Thymus (tissue), 11 donors: ENCODE results near the gene PDZD2. TPM values are rescaled to one million over a fixed set of nuclear protein-coding genes. Genes with fewer than 3 reads are reported as not detected.

ENCODE experiments used
- DNase-seq, 9 donors: peaks; one replicate each; pipeline ENCODE4 v3.0.0-alpha.2; 2013; ENCODE audit warnings: low spot score in 9 of 9, low read depth in 6 of 9, missing footprints in 1 of 9
- H3K27ac ChIP-seq, 2 donors: one replicate each; pipeline ENCODE4 v1.5.1; 2013; ENCODE audit warnings: control low read depth in 1 of 2, low read depth in 1 of 2, low read length in 1 of 2, mild to moderate bottlenecking in 1 of 2, moderate library complexity in 1 of 2
- H3K27me3 ChIP-seq, 2 donors: one replicate each; pipeline ENCODE4 v1.5.1; 2013; ENCODE audit warnings: low read length in 1 of 2; ENCODE audit not compliant: control insufficient read depth in 2 of 2, insufficient read depth in 1 of 2
- H3K36me3 ChIP-seq, 2 donors: one replicate each; pipeline ENCODE4 v1.5.1; 2013; ENCODE audit warnings: low read length in 1 of 2, mild to moderate bottlenecking in 1 of 2, moderate library complexity in 1 of 2; ENCODE audit not compliant: control insufficient read depth in 2 of 2, insufficient read depth in 2 of 2
- H3K4me1 ChIP-seq, 2 donors: one replicate each; pipeline ENCODE4 v1.5.1; 2013; ENCODE audit warnings: low read length in 2 of 2; ENCODE audit not compliant: control insufficient read depth in 2 of 2, insufficient read depth in 2 of 2
- H3K4me3 ChIP-seq, 2 donors: one replicate each; pipeline ENCODE4 v1.5.1; 2013; ENCODE audit warnings: low read length in 2 of 2, control low read depth in 1 of 2, mild to moderate bottlenecking in 1 of 2
- H3K9me3 ChIP-seq, 2 donors: one replicate each; pipeline ENCODE4 v1.5.1; 2013; ENCODE audit warnings: low read length in 1 of 2, mild to moderate bottlenecking in 1 of 2; ENCODE audit not compliant: control insufficient read depth in 2 of 2, insufficient read depth in 1 of 2
- WGBS: extraction: QIAGEN DNeasy Blood & Tissue Kit; methylation state at CpG from one replicate; pipeline ENCODE4 v1.1.7; 2013; 5-methylcytosine and 5-hydroxymethylcytosine counted together
- polyA plus RNA-seq: library from polyadenylated mRNA; stranded (reverse); fragments of 200-250 nt; gene quantifications from one replicate; pipeline ENCODE4 v1.2.3, GENCODE V29; 2013
- total RNA-seq: library from RNA; stranded (reverse); fragments of 120-200 nt; gene quantifications from one replicate; pipeline ENCODE4 v1.2.4, GENCODE V29; 2013
- donor health status: healthy.

PDZD2 gene
- total and polyA plus RNA-seq, 2 donors: 4.4 to 6.8 TPM

GRCh38 chr5:32126691-32127090, 487.8 kb downstream of the PDZD2 start:
- H3K36me3 ChIP-seq: peaks cover 23 to 40% of the 10 kb centered on the region in 2 donors
- no peak overlapping the region for H3K4me3 ChIP-seq
- WGBS: 96% methylated on average over 1 of the region's 1 CpG
- H3K9me3 ChIP-seq: no peaks in the 10 kb centered on the region
- no peaks in the 10 kb centered on the region for H3K4me1 ChIP-seq
- no peak overlapping the region for H3K27ac ChIP-seq
- DNase-seq: no peak
- no peaks in the 10 kb centered on the region for H3K27me3 ChIP-seq

GRCh38 chr5:32127711-32128110, 488.8 kb downstream of the PDZD2 start:
- Histone ChIP-seq H3K4me3 (no peak overlapping the region), H3K9me3 (no peaks in the 10 kb centered on the region), H3K27me3 (no peaks in the 10 kb centered on the region), H3K27ac (no peak overlapping the region), H3K36me3 (peaks cover 20 to 36% of the 10 kb centered on the region in 2 donors), H3K4me1 (no peaks in the 10 kb centered on the region)
- DNase-seq: no peak
- WGBS: 93% methylated on average over 3 of the region's 3 CpGs

GRCh38 chr5:32129074-32129598, 490.2 kb downstream of the PDZD2 start:
- Histone ChIP-seq H3K36me3 (peaks cover 22 to 33% of the 10 kb centered on the region in 2 donors), H3K4me1 (no peaks in the 10 kb centered on the region), H3K27me3 (no peaks in the 10 kb centered on the region), H3K27ac (no peak overlapping the region), H3K9me3 (no peaks in the 10 kb centered on the region), H3K4me3 (no peak overlapping the region)
- 96% methylated on average over 7 of the region's 7 CpGs for WGBS
- DNase-seq: no peak

- no peaks in the 10 kb centered on the region for H3K27me3 ChIP-seq
- H3K4me3 ChIP-seq: no peak overlapping the region
- WGBS: 98% methylated on average over 3 of the region's 3 CpGs
- H3K36me3 ChIP-seq: peaks cover 28 to 36% of the 10 kb centered on the region in 2 donors
- H3K4me1 ChIP-seq: no peaks in the 10 kb centered on the region
- H3K9me3 ChIP-seq: no peaks in the 10 kb centered on the region
- DNase-seq: no peak
- no peak overlapping the region for H3K27ac ChIP-seq
Observed at GRCh38 chr5:32130865-32131264, 491.9 kb downstream of the PDZD2 start.

GRCh38 chr5:32131604-32132003, 492.7 kb downstream of the PDZD2 start:
- H3K4me1 ChIP-seq: no peaks in the 10 kb centered on the region
- DNase-seq: no peak
- H3K27ac ChIP-seq: no peak overlapping the region
- H3K27me3 ChIP-seq: no peaks in the 10 kb centered on the region
- WGBS: 99% methylated on average over 1 of the region's 1 CpG
- no peaks in the 10 kb centered on the region for H3K9me3 ChIP-seq
- H3K4me3 ChIP-seq: no peak overlapping the region
- H3K36me3 ChIP-seq: peaks cover 22 to 31% of the 10 kb centered on the region in 2 donors

GRCh38 chr5:32132757-32133156, 493.8 kb downstream of the PDZD2 start:
- Histone ChIP-seq H3K36me3 (peaks cover 19 to 27% of the 10 kb centered on the region in 2 donors), H3K27ac (no peak overlapping the region), H3K27me3 (no peaks in the 10 kb centered on the region), H3K9me3 (no peaks in the 10 kb centered on the region), H3K4me1 (no peaks in the 10 kb centered on the region), H3K4me3 (no peak overlapping the region)
- no peak for DNase-seq

DNA sequence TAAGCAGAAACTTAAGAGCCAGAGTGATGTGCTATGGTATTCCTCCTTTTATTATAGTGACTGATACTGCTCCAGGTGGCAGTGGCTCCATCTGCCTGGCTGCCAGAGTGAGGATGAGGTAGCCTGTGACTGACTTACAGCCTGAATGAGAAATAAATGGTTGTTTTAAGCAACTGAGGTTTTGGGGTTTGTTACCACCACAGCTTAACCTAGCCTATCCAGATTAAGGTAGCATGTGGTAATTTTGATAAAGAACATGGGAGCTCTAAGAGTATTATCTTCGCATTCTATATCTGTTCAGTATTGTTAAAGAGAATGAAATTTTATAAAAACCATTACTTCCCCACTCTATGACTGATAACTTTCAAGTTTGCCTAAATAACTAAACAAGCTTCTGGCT, 496.2 kb downstream of the PDZD2 start:
- no peaks in the 10 kb centered on the region for H3K27me3 ChIP-seq
- peaks cover 12 to 27% of the 10 kb centered on the region in 2 donors for H3K36me3 ChIP-seq
- WGBS: 100% methylated on average over 1 of the region's 1 CpG

GRCh38 chr5:32136342-32136741, 497.4 kb downstream of the PDZD2 start:
- peaks cover 12 to 27% of the 10 kb centered on the region in 2 donors for H3K36me3 ChIP-seq

More for the DNA sequence above, 496.2 kb downstream of the PDZD2 start:
- Histone ChIP-seq H3K27ac (no peak overlapping the region), H3K4me1 (no peaks in the 10 kb centered on the region), H3K4me3 (no peak overlapping the region), H3K9me3 (no peaks in the 10 kb centered on the region)
- DNase-seq: no peak

GRCh38 chr5:32138839-32139493, 500.0 kb downstream of the PDZD2 start:
- H3K4me1 ChIP-seq: no peaks in the 10 kb centered on the region
- peaks cover 12 to 20% of the 10 kb centered on the region in 2 donors for H3K36me3 ChIP-seq
- no peaks in the 10 kb centered on the region for H3K9me3 ChIP-seq
- H3K4me3 ChIP-seq: no peak overlapping the region
- no peak for DNase-seq
- WGBS: 96% methylated on average over 7 of the region's 7 CpGs
- no peaks in the 10 kb centered on the region for H3K27me3 ChIP-seq
- no peak overlapping the region for H3K27ac ChIP-seq

More at GRCh38 chr5:32136342-32136741, 497.4 kb downstream of the PDZD2 start:
- Histone ChIP-seq H3K4me1 (no peaks in the 10 kb centered on the region), H3K9me3 (no peaks in the 10 kb centered on the region), H3K4me3 (no peak overlapping the region), H3K27ac (no peak overlapping the region), H3K27me3 (no peaks in the 10 kb centered on the region)
- WGBS: 83% methylated on average over 7 of the region's 7 CpGs
- DNase-seq: no peak
